Gastroesophageal sphincter (tissue), 4 donors: Measurements from ENCODE around the gene RAD51B. TPM values are rescaled to one million over a fixed set of nuclear protein-coding genes. Genes with fewer than 3 reads are reported as not detected.

Source experiments
- ATAC-seq: fragments of 150-250 bp; one replicate; pipeline ENCODE4 v1.9.1; 2016; ENCODE audit warnings: mild to moderate bottlenecking, moderate library complexity
- H3K27ac ChIP-seq, 4 donors: fragments of 200-600 bp; sonication (generic) in 3 of 4; 1 replicate in 3 of 4; 2 replicates in 1 of 4; pipeline ENCODE4 v1.5.1; 2016 to 2019
- H3K27me3 ChIP-seq: fragments of 200-600 bp; sonication (generic); one replicate; pipeline ENCODE4 v1.5.1; 2019
- H3K36me3 ChIP-seq, 2 donors: fragments of 200-600 bp; sonication (generic); one replicate each; pipeline ENCODE4 v1.5.1; 2019; ENCODE audit warnings: control low read depth in 1 of 2
- H3K4me1 ChIP-seq, 3 donors: fragments of 200-600 bp; sonication (generic); 1 replicate in 2 of 3; 2 replicates in 1 of 3; pipeline ENCODE4 v1.5.1; 2016 to 2019; ENCODE audit warnings: control low read depth in 2 of 3
- H3K4me3 ChIP-seq, 2 donors: fragments of 200-600 bp; sonication (generic); one replicate each; pipeline ENCODE4 v1.5.1; 2019; ENCODE audit warnings: mild to moderate bottlenecking in 1 of 2, moderate library complexity in 1 of 2
- H3K9me3 ChIP-seq, 3 donors: fragments of 200-600 bp; sonication (generic); one replicate each; pipeline ENCODE4 v1.5.1; 2017 to 2019; ENCODE audit warnings: control low read depth in 2 of 3
- EP300 ChIP-seq: sonication (generic); formaldehyde crosslinking; IDR thresholded peaks from one replicate; pipeline ENCODE4 v1.6.1; 2017; ENCODE audit warnings: antibody characterized with exemption, mild to moderate bottlenecking
- POLR2A ChIP-seq, 2 donors: fragments of 450-650 bp; IDR thresholded peaks; one replicate each; pipeline ENCODE4 v1.6.1; 2017; ENCODE audit warnings: antibody characterized with exemption in 2 of 2, mild to moderate bottlenecking in 2 of 2, moderate library complexity in 1 of 2
- POLR2AphosphoS5 ChIP-seq: sonication (generic); formaldehyde crosslinking; IDR thresholded peaks from one replicate; pipeline ENCODE4 v1.6.1; 2017; ENCODE audit warnings: antibody characterized with exemption
- WGBS, 2 donors: methylation state at CpG; one replicate each; pipeline ENCODE4 v1.1.5; 2018; ENCODE audit warnings: low coverage in 1 of 2; 5-methylcytosine and 5-hydroxymethylcytosine counted together
- total RNA-seq, 4 donors: library from RNA; depleted of rRNA; stranded (reverse); fragments of >200 nt; gene quantifications; one replicate each; pipeline ENCODE4 v1.1.0, GENCODE V29; 2016
- TF ChIP-seq, protein P1 (sequence below), 4 experiments: fragments of 200-600 bp in 2 of 4; fragments of 450-650 bp in 2 of 4; sonication (generic) in 1 of 4; IDR thresholded peaks; one replicate each; pipeline ENCODE4 v1.5.1; 2017 to 2019; ENCODE audit warnings: antibody characterized with exemption in 4 of 4, mild to moderate bottlenecking in 2 of 4, moderate library complexity in 2 of 4

The RAD51B gene
- total RNA-seq, 4 donors from 2014 or later, result 5.1 to 7.0 (median 6.0) TPM

DNA sequence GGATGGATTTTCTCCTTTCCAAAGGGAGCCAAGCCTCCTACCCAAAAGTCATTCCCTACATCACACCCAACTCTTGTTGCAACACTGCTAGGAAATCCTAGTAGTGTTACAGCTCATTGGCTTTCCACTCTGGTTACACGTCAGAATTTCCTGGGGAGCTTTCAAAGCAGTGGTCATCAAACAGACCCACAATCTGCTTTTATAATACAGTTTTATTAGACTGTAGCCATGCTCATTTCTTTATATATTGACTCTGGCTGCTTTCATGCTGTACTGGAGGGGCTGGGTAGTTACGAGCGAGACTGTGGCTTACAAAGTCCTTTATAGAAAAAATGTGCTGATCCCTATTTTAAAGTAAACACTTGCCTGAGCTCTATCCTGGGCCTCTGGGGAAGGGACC, 37.5 kb upstream of the RAD51B start:
- Histone ChIP-seq H3K27me3 (no peaks in the 10 kb centered on the region), H3K36me3 (peaks cover 9 to 100% of the 10 kb centered on the region in 2 donors), H3K4me1 (no peaks in the 10 kb centered on the region), H3K27ac (no peak overlapping the region), H3K9me3 (no peaks in the 10 kb centered on the region), H3K4me3 (no peak overlapping the region)
- WGBS, 2 donors, result 23 to 24% methylated on average over 3 of the region's 3 CpGs
- ATAC-seq, result no peak
- TF ChIP-seq, protein P1, sequence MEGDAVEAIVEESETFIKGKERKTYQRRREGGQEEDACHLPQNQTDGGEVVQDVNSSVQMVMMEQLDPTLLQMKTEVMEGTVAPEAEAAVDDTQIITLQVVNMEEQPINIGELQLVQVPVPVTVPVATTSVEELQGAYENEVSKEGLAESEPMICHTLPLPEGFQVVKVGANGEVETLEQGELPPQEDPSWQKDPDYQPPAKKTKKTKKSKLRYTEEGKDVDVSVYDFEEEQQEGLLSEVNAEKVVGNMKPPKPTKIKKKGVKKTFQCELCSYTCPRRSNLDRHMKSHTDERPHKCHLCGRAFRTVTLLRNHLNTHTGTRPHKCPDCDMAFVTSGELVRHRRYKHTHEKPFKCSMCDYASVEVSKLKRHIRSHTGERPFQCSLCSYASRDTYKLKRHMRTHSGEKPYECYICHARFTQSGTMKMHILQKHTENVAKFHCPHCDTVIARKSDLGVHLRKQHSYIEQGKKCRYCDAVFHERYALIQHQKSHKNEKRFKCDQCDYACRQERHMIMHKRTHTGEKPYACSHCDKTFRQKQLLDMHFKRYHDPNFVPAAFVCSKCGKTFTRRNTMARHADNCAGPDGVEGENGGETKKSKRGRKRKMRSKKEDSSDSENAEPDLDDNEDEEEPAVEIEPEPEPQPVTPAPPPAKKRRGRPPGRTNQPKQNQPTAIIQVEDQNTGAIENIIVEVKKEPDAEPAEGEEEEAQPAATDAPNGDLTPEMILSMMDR (IDR thresholded peaks at IDR 0.05), result no peak
- TF ChIP-seq EP300, result no peak
- no peak for TF ChIP-seq POLR2AphosphoS5
- TF ChIP-seq POLR2A (IDR thresholded peaks at IDR 0.05), result no peak

DNA sequence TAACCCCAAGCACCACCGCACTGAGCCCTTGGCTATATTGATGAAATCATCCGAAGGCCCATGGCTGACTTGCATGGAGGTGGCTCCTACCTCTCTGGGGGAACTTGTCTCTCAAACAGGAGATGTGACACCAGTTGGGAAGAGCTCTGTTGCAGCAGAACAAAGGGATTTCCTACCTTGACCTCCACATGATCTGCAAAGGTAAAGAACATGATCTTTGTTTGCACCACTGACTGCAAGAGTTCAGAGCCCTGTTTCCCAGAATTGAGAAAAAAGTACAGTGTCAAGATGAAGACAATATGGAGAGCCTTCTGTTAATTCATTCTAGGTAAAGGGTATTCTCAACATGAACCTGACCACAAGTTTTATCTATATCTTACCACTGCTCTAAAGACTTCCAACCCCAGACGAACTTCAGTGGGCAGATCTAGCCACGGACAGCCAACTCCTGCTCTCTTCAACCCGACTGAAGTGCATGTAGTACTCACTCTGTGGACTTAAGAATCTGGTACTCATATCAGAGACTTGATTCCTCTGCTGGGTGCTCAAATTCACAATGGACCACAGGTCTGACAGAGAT, 35.2 kb upstream of the RAD51B start:
- Histone ChIP-seq H3K9me3 (no peaks in the 10 kb centered on the region), H3K27ac (no peak overlapping the region), H3K27me3 (no peaks in the 10 kb centered on the region), H3K36me3 (peaks cover 2 to 100% of the 10 kb centered on the region in 2 donors), H3K4me1 (no peaks in the 10 kb centered on the region), H3K4me3 (no peak overlapping the region)
- ATAC-seq, result no peak
- no peak for TF ChIP-seq POLR2AphosphoS5
- 80 to 94% methylated on average over 4 to 5 of the region's 5 CpGs for WGBS, 2 donors

DNA sequence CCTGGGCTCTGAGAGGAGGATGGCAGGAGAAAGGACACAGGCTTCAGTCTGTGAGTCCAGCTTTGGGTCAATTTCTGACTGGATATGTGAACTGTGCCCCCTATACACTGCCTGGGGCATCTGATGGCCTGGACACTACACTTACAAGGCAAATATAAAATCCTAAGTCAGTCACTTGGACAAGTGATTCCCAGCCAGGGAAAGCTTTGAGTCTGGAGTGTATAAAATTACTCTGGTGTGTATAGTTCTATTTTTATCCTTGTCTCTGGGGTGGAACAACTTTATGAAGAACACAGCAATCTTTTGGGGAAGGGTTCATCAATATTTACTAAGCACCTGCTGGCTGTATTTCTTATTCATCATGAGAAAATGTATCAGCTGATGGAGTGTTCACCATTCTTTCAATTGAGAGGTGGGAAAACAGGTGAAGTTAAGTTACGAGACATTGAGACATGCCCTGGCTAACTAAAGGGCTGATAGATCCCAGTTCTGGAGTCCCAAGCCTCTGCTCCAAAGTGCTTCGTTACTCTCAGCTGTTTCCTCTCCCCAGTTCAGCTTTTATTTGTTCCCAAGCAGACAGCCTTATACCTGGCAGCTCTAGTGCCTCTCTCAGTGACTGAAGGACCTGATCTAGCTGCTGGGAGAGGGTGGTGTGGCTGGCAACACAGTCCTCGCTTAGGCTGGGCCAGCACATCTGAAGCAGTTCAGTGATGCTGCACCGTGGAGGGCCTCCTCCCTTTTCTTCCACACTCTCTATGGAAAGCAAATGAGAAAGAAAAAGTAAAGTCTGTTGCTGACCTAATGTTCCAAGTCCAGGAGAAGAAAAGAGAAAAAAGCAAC, 34.1 kb upstream of the RAD51B start:
- Histone ChIP-seq H3K4me3 (no peak overlapping the region), H3K27ac (no peak overlapping the region), H3K27me3 (no peaks in the 10 kb centered on the region), H3K4me1 (no peaks in the 10 kb centered on the region), H3K9me3 (no peaks in the 10 kb centered on the region), H3K36me3 (peaks cover 2 to 100% of the 10 kb centered on the region in 2 donors)
- ATAC-seq, result no peak
- WGBS, 2 donors, result 100% methylated on average over 1 of the region's 4 CpGs; no CpG with 5 or more reads in 1 of the 2 donors
- no peak for TF ChIP-seq POLR2A (IDR thresholded peaks at IDR 0.05)
- no peak for TF ChIP-seq POLR2AphosphoS5
- TF ChIP-seq EP300, result no peak
- TF ChIP-seq, protein P1 (IDR thresholded peaks at IDR 0.05), result no peak

DNA sequence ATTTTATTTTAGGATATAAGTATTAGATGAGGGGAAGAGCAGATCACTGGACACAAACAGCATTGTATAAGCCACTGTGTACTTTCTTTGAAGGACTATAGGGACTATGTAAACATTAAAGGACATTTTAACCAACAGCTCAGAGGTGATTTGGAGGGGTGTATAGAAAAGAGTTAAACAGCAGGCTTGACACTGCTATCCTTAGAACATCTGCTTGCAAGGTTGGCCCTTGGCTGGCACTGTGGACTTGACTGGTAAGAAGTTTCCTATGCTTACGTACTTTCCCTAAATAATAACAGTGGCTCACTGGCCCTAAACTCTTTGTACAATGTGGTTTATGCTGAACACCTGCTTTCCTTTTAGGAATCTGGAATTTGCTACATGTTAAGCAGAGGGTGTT, 31.9 kb upstream of the RAD51B start:
- Histone ChIP-seq H3K27ac (no peak overlapping the region), H3K4me3 (no peak overlapping the region), H3K4me1 (no peaks in the 10 kb centered on the region), H3K36me3 (peaks cover 2 to 100% of the 10 kb centered on the region in 2 donors), H3K9me3 (no peaks in the 10 kb centered on the region), H3K27me3 (no peaks in the 10 kb centered on the region)
- ATAC-seq, result no peak
- WGBS, 2 donors, result 88% methylated on average over 1 of the region's 1 CpG; no CpG with 5 or more reads in 1 of the 2 donors
- no peak for TF ChIP-seq POLR2A (IDR thresholded peaks at IDR 0.05)
- no peak for TF ChIP-seq POLR2AphosphoS5
- TF ChIP-seq EP300, result no peak
- TF ChIP-seq, protein P1 (IDR thresholded peaks at IDR 0.05), result no peak

DNA sequence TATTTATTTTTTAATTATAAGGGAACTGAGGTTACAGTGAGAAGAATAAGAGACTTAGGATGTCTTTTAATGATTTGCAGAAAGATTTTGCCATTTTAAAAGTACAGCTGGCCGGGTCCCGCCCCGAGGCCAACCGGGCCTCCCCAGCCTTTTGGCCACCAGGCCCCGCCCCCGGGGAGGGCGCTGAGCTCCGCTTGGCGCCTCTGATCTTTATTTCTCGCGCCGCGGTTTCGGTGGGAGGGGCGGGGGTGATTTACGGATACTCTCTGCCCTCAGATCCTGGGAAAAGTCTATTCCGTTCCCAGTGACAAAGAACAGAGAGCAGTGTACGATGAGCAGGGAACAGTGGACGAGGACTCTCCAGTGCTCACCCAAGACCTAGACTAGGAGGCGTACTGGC, 20.8 kb upstream of the RAD51B start:
- Histone ChIP-seq H3K36me3 (peaks cover 9 to 100% of the 10 kb centered on the region in 2 donors), H3K4me3 (no peak overlapping the region), H3K9me3 (no peaks in the 10 kb centered on the region), H3K27ac (no peak overlapping the region), H3K4me1 (no peaks in the 10 kb centered on the region), H3K27me3 (no peaks in the 10 kb centered on the region)
- TF ChIP-seq POLR2AphosphoS5 (no peak), EP300 (no peak), POLR2A (IDR thresholded peaks at IDR 0.05) (no peak)
- TF ChIP-seq, protein P1 (IDR thresholded peaks at IDR 0.05), result no peak
- 62 to 73% methylated on average over 3 to 15 of the region's 20 CpGs for WGBS, 2 donors
- ATAC-seq, result no peak
